H7 (cell line): Measurements from ENCODE around the gene MYL3. TPM values are rescaled to one million over a fixed set of nuclear protein-coding genes. Genes with fewer than 3 reads are reported as not detected.

Source experiments
- DNase-seq: peaks from one replicate; pipeline ENCODE4 v3.0.0; 2012
- H3K27me3 ChIP-seq: 2 replicates; pipeline ENCODE4 v1.6.0; 2011; ENCODE audit warnings: mild to moderate bottlenecking, low read length; ENCODE audit not compliant: control insufficient read depth, insufficient read depth
- H3K36me3 ChIP-seq: replicated peaks from 2 replicates; pipeline ENCODE4 v1.5.1; 2011; ENCODE audit warnings: low read length; ENCODE audit not compliant: control insufficient read depth, insufficient read depth
- H3K4me3 ChIP-seq: 2 replicates; pipeline ENCODE4 v1.5.1; 2011; ENCODE audit warnings: low read depth, mild to moderate bottlenecking, control low read depth, low read length, moderate library complexity; ENCODE audit not compliant: insufficient read depth
- total RNA-seq: library from RNA; depleted of rRNA; stranded (reverse); fragments of >200 nt; shearing (Covaris generic); gene quantifications from 2 replicates; pipeline ENCODE4 v1.2.3, GENCODE V29; 2014

The MYL3 gene
- total RNA-seq, 1 experiment from 2014 or later, result 3.0 TPM

- Histone ChIP-seq H3K36me3 (no peaks in the 10 kb centered on the region), H3K4me3 (no peak overlapping the region), H3K27me3 (no peaks in the 10 kb centered on the region)
- no peak for DNase-seq
Observed at GRCh38 chr3:46857485-46858341, 5.5 kb downstream of the MYL3 start.

GRCh38 chr3:46856576-46857471 lies 6.4 kb downstream of the MYL3 start:
- H3K36me3 ChIP-seq, result no peaks in the 10 kb centered on the region
- no peak for DNase-seq
- H3K27me3 ChIP-seq, result no peaks in the 10 kb centered on the region
- H3K4me3 ChIP-seq, result no peak overlapping the region

DNA sequence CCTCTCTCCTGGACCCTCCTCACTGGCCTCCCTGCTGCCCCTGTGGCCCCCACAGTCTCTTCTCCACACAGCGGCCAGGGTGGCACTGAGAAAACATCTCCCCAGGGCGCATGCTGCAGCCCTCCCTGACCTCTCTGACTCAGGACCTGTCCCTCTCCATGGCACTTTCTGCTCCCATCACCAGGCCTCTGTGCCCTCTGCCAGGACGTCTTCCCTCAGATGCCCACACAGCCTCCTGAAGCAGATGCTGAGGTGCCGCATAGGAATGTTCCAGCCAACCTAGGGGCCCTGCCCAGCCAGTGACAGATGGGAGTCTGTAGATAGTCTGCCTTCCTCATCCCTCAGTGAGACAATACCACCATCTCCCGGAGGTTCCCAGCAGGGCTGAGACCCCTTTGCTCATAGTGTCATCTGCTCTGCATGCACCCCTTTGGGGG lies 8.7 kb downstream of the MYL3 start:
- DNase-seq, result no peak
- Histone ChIP-seq H3K4me3 (no peak overlapping the region), H3K27me3 (no peaks in the 10 kb centered on the region), H3K36me3 (no peaks in the 10 kb centered on the region)

GRCh38 chr3:46853441-46854415 lies 9.5 kb downstream of the MYL3 start:
- H3K4me3 ChIP-seq, result no peak overlapping the region
- H3K27me3 ChIP-seq, result no peaks in the 10 kb centered on the region
- no peak for DNase-seq
- H3K36me3 ChIP-seq, result no peaks in the 10 kb centered on the region

- Histone ChIP-seq H3K4me3 (no peak overlapping the region), H3K27me3 (no peaks in the 10 kb centered on the region), H3K36me3 (no peaks in the 10 kb centered on the region)
- DNase-seq, result no peak
Observed at GRCh38 chr3:46852839-46853355, 10.3 kb downstream of the MYL3 start.

DNA sequence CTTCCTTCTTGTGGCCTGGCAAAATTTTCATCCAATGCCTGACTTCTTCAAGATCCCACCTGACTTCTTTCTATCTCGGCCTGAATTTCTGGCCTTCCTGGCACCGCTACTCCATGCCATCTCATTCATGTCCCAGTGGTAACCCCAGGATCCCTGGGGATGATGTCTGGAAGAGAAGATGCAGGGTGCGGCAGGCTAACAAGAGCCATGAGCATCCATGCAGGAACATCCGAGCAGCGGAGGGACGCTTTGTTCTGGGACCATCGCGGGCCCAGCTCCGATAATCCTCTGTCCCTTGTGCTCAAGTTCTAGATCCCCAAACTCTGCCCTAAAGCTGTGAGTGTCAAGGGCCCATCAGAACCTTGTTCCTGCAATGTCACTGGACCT lies 10.9 kb downstream of the MYL3 start:
- no peak for DNase-seq
- Histone ChIP-seq H3K4me3 (no peak overlapping the region), H3K36me3 (no peaks in the 10 kb centered on the region), H3K27me3 (0 out of 2 replicates have a peak, but pooled peaks cover under 1% of the 10 kb centered on the region)

DNA sequence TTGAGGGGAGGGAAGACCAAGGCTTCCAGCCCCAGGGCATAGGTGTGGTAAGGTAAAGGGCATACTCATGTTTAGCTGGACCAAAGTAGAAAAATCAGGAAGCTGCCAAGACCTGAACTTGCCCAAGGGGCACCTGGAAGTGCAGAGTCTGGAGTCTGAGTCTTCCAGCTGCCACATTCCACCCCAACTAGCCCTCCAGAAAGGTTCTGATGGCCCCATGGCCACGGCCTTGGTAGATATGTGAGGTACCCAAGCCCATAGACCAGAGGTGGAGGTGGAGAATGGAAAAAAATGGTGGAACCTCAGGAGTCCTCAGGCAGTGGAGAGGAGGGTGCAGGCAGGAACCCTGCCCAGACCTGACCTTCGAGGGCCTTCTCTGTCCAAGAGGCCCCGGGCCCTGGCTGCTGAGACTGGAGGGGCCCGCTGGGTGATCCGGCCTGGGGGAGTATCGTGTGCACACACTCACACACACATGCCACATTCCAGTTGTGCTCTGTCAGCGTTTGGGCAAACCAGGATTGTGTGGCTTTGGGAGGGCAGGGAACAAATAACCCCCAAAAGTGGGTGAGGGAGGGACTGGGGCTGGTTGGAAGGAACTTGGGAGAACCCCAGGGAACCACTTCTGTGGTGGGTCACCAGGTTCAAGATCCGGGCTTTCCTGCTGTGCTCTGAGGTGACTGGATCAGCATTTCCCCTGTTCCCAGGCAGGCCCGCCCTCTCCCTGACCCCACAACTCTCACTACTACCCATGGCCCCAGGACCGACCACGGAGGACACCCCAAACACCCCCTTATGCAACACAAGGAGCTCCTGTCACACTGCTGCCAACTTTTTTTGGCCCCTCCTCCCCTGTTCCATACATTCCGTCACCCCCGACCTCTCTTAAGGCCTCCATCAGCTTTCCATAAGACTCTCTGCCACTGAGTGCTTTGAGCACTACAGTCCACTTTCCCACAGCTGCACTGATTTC lies 11.6 kb downstream of the MYL3 start:
- Histone ChIP-seq H3K4me3 (no peak overlapping the region), H3K36me3 (no peaks in the 10 kb centered on the region), H3K27me3 (peaks cover 5% of the 10 kb centered on the region)
- DNase-seq, result no peak

GRCh38 chr3:46850468-46850779 lies 12.8 kb downstream of the MYL3 start:
- DNase-seq, result no peak
- H3K27me3 ChIP-seq, result peaks cover 9% of the 10 kb centered on the region
- H3K4me3 ChIP-seq, result no peak overlapping the region
- H3K36me3 ChIP-seq, result no peaks in the 10 kb centered on the region

- H3K27me3 ChIP-seq, result peaks cover 9% of the 10 kb centered on the region
- no peak overlapping the region for H3K4me3 ChIP-seq
- no peaks in the 10 kb centered on the region for H3K36me3 ChIP-seq
- peak; percentile 38 for DNase-seq
Observed at GRCh38 chr3:46849686-46850467, 13.4 kb downstream of the MYL3 start.

DNA sequence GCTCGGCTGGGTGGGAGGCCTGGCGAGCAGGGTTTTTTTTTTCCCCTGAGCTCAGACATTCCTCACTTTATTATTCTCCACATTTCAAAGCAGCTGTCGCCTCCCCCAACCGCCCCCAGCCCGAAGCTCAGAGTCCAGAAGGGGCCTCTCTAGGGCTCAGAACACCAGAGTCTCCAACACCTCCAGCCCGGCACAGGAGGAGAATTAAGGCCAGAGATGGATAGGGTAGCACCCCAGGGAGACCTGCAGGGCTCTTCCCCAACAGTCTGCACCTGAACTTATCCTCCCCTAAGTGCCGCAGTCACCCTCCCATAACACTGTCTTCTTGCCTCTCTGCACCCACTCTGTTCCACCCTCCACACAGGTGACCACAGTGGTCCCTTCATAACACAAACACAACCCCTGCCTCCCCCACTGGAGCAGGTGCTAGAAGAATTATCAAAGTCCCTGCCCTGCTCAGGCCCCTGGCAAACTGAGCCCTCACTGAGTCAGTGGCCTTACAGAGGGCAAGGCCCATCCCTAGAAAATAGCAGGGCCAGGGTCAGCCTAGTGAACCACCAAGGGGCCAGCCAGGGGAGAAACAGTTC lies 14.1 kb downstream of the MYL3 start:
- Histone ChIP-seq H3K27me3 (peaks cover 9% of the 10 kb centered on the region), H3K4me3 (no peak overlapping the region), H3K36me3 (no peaks in the 10 kb centered on the region)
- peak; percentile 32 for DNase-seq

GRCh38 chr3:46848271-46849044 lies 14.8 kb downstream of the MYL3 start:
- H3K27me3 ChIP-seq, result peaks cover 9% of the 10 kb centered on the region
- H3K36me3 ChIP-seq, result no peaks in the 10 kb centered on the region
- DNase-seq, result peak; percentile 89
- H3K4me3 ChIP-seq, result no peak overlapping the region

DNA sequence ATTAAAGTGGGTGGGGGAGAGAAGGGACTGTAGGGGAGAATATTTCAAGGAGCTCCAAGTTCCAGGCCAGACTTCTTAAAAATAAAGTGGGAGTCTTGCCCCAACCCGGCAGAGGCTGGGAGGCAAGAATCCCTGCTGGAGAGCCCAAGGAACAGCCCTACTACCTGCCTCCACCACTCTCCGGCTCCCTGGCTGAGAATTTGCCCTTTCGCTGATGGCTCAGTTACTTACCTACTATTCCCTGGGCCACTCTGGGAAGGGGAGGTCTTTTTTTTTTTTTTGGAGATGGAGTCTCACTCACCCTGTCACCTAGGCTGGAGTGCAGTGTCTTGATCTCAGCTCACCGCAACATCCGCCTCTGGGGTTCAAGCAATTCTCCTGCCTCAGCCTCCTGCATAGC lies 15.5 kb downstream of the MYL3 start:
- Histone ChIP-seq H3K36me3 (no peaks in the 10 kb centered on the region), H3K4me3 (no peak overlapping the region), H3K27me3 (peaks cover 9% of the 10 kb centered on the region)
- peak; percentile 35 for DNase-seq
